ENCODE results near the gene CACNA1E. TPM values are rescaled to one million over a fixed set of nuclear protein-coding genes. Genes with fewer than 3 reads are reported as not detected.

The CACNA1E gene
- total RNA-seq, 2 experiments from 2014 or later: not detected

DNA sequence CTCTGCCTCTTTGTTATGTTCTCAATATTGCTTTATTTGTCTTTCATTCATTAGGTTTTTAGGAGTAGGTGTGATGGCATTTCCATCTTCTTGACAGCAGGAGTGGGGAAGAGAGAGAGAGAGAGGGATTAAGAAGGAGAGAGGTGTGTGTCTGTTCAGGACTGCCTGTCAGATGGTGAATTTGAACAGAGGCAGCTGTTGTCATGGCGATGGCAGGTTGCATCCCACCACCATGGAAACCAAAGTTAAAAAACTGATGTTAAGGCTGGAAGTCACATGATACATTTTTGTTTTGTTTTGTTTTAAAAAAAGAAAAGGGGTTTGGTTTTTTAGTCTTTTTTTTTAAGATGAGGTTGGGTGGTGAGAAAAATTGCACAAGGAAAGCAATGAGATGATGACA lies 18.3 kb downstream of the CACNA1E start:
- H3K27ac Mint-ChIP-seq: no peak overlapping the region
- DNase-seq (no peak), ATAC-seq (no peak)
- ChIA-PET CTCF (interaction anchor here (1.1 kb wide), 1 partner anchor 8 kb away, joined by 3 read pairs; no protein-coding TSS in a partner anchor), POLR2A (no interaction called here)
- no peak overlapping the region for H3K4me3 Mint-ChIP-seq
- no peaks in the 10 kb centered on the region for H3K9me3 Mint-ChIP-seq (ENCODE audit: low read depth)
- peaks cover 4% of the 10 kb centered on the region for H3K27me3 Mint-ChIP-seq
- H3K4me1 Mint-ChIP-seq: peaks cover 2% of the 10 kb centered on the region
- intact Hi-C loops (cut with DNase I, micrococcal nuclease): no loop called here
- no peaks in the 10 kb centered on the region for H3K36me3 Mint-ChIP-seq (ENCODE audit: low read depth)

DNA sequence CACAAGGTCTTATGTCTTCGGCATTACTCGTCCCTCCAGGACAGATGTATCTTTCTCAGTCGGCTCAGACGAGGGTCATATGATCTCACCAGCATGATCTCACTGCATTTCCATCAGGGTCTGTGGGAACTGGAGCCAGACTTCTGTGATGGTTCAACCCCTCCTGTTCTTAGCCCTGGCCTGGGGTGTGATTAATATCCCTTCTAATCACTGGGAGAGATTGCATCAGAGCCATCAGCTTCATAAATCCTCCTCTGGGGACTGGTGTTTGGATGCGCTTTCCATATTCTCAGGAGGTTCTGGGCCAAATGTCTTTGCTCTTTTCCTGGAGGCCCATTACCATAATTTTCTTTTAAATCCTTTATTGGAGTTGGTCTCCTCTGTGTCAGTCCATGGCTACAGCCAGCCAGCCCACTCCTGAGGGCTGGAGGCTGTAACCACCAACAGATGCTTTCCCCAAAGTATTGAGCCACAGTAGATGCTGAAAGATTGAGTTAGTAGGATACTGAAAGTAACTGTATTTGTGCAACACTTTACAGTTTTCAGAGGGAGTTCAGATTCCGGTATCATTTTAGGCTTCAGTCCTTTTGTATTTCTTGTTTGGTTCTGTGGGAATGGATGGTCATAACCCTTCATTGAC lies 20.0 kb downstream of the CACNA1E start:
- ATAC-seq (no peak), DNase-seq (no peak)
- intact Hi-C loops (cut with DNase I, micrococcal nuclease): no loop called here
- H3K4me1 Mint-ChIP-seq: peaks cover 2% of the 10 kb centered on the region
- H3K9me3 Mint-ChIP-seq (ENCODE audit: low read depth): no peaks in the 10 kb centered on the region
- CTCF ChIA-PET: interaction anchor here (1.0 to 1.9 kb wide), 4 partner anchors 10 to 37 kb away, joined by 3 to 4 read pairs (median 4); no protein-coding TSS in a partner anchor
- POLR2A ChIA-PET: interaction anchor here (0.6 kb wide), 1 partner anchor 12 kb away, joined by 3 read pairs; no protein-coding TSS in a partner anchor
- no peaks in the 10 kb centered on the region for H3K36me3 Mint-ChIP-seq (ENCODE audit: low read depth)
- H3K4me3 Mint-ChIP-seq: no peak overlapping the region
- peaks cover 4% of the 10 kb centered on the region for H3K27me3 Mint-ChIP-seq
- H3K27ac Mint-ChIP-seq: no peak overlapping the region

DNA sequence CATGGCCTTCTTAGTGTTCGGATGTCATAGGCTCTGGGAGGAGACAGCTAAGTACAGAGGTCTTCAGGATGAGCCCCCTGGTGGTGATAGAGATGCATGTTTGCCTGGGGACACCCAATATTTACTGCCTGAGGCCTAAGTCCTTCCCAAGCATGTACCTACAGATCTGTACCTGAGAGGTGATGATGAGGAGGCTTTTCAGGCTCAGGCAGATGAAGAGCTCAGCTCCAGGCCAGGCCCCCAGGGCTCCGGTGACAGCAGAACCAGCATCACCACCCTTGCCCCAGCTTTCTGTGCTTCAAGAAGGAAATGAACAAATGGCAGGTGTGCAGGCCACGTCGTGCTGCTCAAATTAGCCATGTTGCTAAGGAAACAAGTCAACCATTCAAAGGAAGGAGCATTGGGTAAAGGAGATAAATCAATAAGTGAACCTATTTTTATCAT lies 21.1 kb downstream of the CACNA1E start:
- Mint-ChIP-seq H3K27ac (no peak overlapping the region), H3K9me3 (ENCODE audit: low read depth) (no peaks in the 10 kb centered on the region), H3K4me1 (peaks cover 2% of the 10 kb centered on the region)

DNA sequence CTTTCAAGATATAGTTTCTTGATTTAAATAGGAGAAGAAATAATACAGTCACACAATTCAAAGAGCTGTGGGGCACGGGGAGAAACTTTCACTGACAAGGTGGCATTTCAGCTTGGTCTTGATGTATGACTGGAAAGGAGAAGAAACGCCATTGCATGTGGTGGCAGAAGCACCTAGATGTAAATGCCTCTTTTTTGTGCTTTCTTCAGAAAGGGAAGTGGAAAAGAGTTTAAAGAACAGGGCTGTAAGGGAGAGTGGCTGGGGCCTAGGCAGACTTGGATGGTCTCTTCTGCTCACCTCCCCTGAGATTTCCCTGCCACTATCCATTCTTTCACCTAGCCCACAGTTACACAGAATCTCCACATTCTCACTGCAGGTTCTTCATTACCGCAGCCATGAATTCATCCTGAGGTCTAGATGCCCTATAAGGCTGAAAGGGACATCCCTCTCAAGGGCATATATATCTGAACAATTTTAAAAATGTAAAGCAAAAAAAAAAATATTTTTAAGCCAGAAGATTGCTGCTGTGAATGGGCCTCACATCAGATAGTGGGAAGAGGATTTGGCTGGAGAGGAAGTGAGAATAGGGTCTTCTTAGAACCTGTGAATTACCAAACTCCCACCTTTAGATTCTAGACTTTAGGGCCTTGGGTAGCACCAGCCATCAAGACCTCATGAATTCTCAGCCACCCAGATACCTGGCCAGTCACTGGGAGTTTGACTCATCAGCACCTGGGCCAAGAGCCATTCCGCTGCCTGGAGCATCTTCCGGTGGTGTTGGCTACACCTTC lies 23.4 kb downstream of the CACNA1E start:
- Mint-ChIP-seq H3K4me1 (peaks cover 2% of the 10 kb centered on the region), H3K9me3 (ENCODE audit: low read depth) (no peaks in the 10 kb centered on the region), H3K27ac (no peak overlapping the region), H3K27me3 (peaks cover 8% of the 10 kb centered on the region), H3K4me3 (no peak overlapping the region), H3K36me3 (ENCODE audit: low read depth) (no peaks in the 10 kb centered on the region)
- POLR2A ChIA-PET: no interaction called here
- ATAC-seq (no peak), DNase-seq (no peak)
- CTCF ChIA-PET: no interaction called here
- intact Hi-C loops (cut with DNase I, micrococcal nuclease): no loop called here

More for the DNA sequence above, 21.1 kb downstream of the CACNA1E start:
- Mint-ChIP-seq H3K36me3 (ENCODE audit: low read depth) (no peaks in the 10 kb centered on the region), H3K4me3 (no peak overlapping the region), H3K27me3 (peaks cover 4% of the 10 kb centered on the region)
- DNase-seq (peak; percentile 31), ATAC-seq (no peak)
- intact Hi-C loops (cut with DNase I, micrococcal nuclease): no loop called here
- ChIA-PET CTCF (interaction anchor here (0.8 to 1.9 kb wide), 5 partner anchors 11 to 38 kb away, joined by 3 to 4 read pairs (median 3); no protein-coding TSS in a partner anchor), POLR2A (no interaction called here)

DNA sequence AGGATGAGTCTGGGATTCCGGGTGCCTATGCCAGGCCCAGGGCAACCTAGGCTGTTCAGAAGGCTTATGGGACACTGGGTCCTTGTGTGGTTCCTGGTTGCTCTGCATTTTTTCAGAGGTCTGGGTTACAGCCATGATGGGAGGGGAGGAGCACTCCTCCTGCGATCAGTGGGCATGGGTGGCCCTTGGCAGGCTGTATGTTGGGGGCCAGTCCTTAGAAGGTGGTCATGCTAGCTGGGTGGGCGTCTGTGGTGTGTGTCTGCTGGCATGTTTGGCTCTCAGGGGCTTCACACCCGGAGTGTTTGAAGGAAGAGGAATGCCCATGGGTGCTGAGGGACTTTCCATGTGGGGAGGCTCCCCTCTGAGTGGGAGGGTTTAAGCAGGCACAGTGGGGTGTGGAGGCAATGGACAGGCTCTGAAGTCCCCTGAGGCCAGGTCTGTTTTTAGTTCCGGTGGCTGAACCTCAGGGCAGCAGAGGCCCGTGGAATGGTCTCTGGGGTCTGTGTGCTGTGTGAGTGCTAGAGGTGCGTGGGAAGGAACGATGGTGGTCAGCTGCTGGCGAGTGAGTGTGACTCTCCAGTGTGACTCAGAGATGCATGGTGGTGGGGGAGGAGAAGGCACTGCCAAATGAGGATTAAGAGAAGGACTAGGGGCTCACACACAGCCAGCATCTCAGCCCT lies 25.3 kb downstream of the CACNA1E start:
- intact Hi-C loops (cut with DNase I, micrococcal nuclease): no loop called here
- H3K9me3 Mint-ChIP-seq (ENCODE audit: low read depth): no peaks in the 10 kb centered on the region
- peaks cover 8% of the 10 kb centered on the region for H3K27me3 Mint-ChIP-seq
- H3K4me1 Mint-ChIP-seq: peaks cover 2% of the 10 kb centered on the region
- no peak for ATAC-seq
- no peaks in the 10 kb centered on the region for H3K36me3 Mint-ChIP-seq (ENCODE audit: low read depth)
- H3K27ac Mint-ChIP-seq: no peak overlapping the region
- ChIA-PET CTCF (interaction anchor here (0.8 kb wide), 1 partner anchor 8 kb away, joined by 3 read pairs; no protein-coding TSS in a partner anchor), POLR2A (no interaction called here)
- DNase-seq: no peak
- H3K4me3 Mint-ChIP-seq: no peak overlapping the region

DNA sequence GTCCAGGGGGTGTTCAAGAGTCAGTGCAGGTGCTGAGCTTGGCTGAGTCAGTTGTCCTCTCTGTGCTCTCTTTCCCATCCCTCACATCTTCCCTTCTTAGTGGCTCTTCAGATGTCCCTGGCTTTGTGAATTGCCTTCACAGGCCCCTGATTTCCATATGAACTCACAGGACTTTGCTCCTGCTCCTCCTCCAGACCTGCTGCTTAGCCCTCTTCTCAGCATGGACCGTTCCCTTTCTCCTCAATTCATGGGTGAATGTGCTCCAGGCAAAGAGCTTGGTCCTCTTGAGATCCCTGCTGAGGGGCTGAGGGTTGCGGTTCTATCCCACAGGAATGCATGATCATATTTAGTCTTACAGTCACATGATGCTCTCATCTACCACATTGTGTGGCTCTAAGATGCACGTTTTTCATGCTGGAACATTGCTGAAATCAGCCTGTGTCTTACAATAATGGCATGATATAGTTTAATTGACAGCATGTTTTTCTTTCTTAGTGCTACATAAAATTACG lies 30.5 kb downstream of the CACNA1E start:
- ChIA-PET POLR2A (no interaction called here), CTCF (no interaction called here)
- H3K4me3 Mint-ChIP-seq: no peak overlapping the region
- intact Hi-C loops (cut with DNase I, micrococcal nuclease): no loop called here
- H3K27ac Mint-ChIP-seq: no peak overlapping the region
- no peaks in the 10 kb centered on the region for H3K36me3 Mint-ChIP-seq (ENCODE audit: low read depth)
- no peak for ATAC-seq
- no peaks in the 10 kb centered on the region for H3K9me3 Mint-ChIP-seq (ENCODE audit: low read depth)
- peaks cover 13% of the 10 kb centered on the region for H3K27me3 Mint-ChIP-seq
- DNase-seq: no peak
- no peaks in the 10 kb centered on the region for H3K4me1 Mint-ChIP-seq

DNA sequence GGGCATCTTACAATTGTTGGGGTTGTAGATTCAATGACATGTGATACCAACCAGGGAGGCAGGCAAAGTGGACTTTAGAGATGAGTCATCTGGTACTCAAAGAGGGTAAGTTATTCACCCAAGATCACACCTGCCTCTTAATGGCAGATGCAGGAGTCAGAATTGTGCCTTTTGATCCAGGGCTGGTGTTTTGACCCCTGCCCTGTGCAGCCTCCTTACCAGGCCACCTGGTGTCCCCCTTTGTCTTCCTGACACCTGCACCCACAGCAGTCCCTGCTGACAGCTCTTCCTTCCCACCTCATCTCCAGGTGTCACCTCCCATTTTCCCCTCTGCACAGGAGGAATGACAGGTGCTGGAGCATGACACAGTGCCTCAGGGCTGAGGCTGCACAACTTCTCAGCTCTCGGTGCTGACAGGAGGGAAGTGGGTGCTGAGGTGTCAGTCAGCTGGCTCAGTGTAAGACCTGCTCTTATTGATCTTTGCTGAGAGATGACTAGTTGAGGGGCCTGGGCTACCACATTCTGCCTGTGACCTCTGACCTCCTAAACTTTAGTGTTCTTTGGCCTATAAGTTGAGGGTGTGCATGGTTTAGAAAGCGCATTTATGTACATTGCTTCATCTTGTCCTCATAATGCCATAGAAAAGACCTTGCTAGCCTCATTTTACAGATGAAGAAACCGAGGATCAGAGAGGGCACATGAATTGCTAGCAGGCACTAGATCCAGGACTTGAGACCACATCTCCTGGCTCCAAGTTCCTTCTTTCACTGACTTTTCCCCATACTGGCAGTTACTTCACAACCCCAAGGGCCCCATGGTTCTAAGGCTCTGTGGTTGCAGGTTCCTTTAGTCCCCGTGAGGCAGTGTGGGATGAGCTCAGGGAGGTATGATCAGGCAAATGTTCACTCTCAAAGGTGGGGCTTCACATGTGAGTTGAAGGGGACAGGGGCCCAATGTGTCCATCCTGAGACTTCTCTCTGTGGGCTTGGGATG lies 31.3 kb downstream of the CACNA1E start:
- Mint-ChIP-seq H3K27ac (no peak overlapping the region), H3K27me3 (peaks cover 17% of the 10 kb centered on the region), H3K36me3 (ENCODE audit: low read depth) (no peaks in the 10 kb centered on the region), H3K9me3 (ENCODE audit: low read depth) (no peaks in the 10 kb centered on the region), H3K4me3 (no peak overlapping the region), H3K4me1 (no peaks in the 10 kb centered on the region)
- CTCF ChIA-PET: no interaction called here
- POLR2A ChIA-PET: no interaction called here
- intact Hi-C loops (cut with DNase I, micrococcal nuclease): no loop called here
- peak; percentile 49 for ATAC-seq
- DNase-seq: no peak

DNA sequence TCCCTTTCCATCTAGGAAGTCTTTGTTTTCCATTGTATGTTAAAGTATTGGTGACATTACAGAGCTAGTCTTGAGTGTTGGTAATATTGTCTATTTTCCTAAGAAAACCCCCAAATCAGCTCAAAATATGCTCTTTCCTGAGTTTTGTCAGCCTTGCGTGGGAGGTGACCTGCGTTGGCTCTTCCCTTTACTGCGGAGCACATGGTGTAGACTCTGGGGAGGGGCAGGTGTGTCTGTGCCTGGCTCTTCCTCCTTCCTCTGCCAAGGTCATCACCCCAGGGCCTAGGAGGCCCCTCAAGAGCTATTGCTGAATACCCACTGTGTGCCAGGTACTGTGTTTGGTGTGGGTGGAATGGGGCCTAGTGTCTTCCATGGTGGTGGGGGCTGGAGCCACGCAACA lies 33.4 kb downstream of the CACNA1E start:
- Mint-ChIP-seq H3K4me3 (no peak overlapping the region), H3K4me1 (no peaks in the 10 kb centered on the region), H3K27me3 (peaks cover 13% of the 10 kb centered on the region), H3K9me3 (ENCODE audit: low read depth) (no peaks in the 10 kb centered on the region), H3K27ac (no peak overlapping the region), H3K36me3 (ENCODE audit: low read depth) (no peaks in the 10 kb centered on the region)
- DNase-seq (no peak), ATAC-seq (no peak)
- intact Hi-C loops (cut with DNase I, micrococcal nuclease): no loop called here
- CTCF ChIA-PET: interaction anchor here (0.6 kb wide), 1 partner anchor 323 kb away, joined by 3 read pairs; no protein-coding TSS in a partner anchor
- POLR2A ChIA-PET: no interaction called here

DNA sequence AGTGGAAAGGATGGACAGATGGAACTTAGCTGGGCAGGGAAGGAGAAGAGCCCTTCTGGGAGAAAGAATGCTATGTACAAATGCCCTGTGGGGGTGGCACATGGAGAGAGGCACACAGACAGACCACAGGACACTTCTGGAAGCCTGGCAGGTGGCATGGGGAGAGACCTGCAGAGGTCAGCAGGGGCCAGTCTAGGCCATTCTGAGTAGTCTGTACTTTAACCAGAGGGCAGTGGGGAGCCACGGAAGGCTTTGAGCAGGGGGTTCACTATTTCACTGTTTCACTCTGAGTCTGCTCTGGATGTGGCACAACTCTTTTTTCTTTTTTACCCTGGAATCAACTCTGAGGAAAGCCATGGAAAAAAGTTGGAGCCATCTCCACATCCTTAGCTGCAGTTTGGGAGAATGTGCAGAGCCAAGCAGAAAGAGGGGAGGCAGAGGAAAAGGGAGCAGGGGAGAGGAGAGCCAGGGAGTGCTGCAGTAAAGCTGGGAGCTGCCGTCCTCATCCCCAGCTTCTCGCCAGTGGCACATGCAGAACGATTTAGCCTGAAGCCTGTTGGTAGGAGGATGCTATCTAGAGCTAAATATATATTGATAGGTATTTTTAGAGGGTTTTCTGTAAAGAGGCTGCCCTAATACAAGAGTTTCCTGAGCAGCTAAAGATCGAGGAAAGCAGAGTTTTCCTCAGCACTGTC lies 34.0 kb downstream of the CACNA1E start:
- Mint-ChIP-seq H3K4me3 (no peak overlapping the region), H3K9me3 (ENCODE audit: low read depth) (no peaks in the 10 kb centered on the region), H3K27me3 (peaks cover 12% of the 10 kb centered on the region), H3K36me3 (ENCODE audit: low read depth) (no peaks in the 10 kb centered on the region), H3K4me1 (no peaks in the 10 kb centered on the region), H3K27ac (no peak overlapping the region)
- ChIA-PET POLR2A (no interaction called here), CTCF (no interaction called here)
- intact Hi-C loops (cut with DNase I, micrococcal nuclease): no loop called here
- DNase-seq (no peak), ATAC-seq (no peak)

DNA sequence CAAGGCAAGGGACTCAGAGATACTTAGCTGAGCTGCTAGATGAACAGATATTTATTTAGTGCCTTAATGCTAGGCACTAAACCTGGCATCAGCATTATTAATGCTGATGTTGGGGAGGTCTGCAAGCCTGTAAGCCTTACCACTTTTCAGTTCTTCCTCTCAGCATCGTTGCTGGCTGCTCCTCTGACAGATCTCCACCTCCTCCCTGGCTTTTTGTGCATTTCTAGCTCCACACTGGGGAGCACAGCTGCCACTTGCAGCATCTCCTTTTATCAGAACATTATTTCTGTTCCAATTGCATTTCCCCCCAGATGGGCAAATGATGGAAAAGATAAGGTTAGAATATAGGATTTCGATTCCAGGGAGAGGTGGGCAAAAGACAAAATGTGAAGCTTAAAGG lies 34.8 kb downstream of the CACNA1E start:
- no peak overlapping the region for H3K27ac Mint-ChIP-seq
- H3K27me3 Mint-ChIP-seq: peaks cover 15% of the 10 kb centered on the region
- intact Hi-C loops (cut with DNase I, micrococcal nuclease): no loop called here
- no peak for DNase-seq
- ChIA-PET CTCF (interaction anchor here (0.8 kb wide), 1 partner anchor 14 kb away, joined by 3 read pairs; no protein-coding TSS in a partner anchor), POLR2A (no interaction called here)
- H3K4me1 Mint-ChIP-seq: no peaks in the 10 kb centered on the region
- no peaks in the 10 kb centered on the region for H3K36me3 Mint-ChIP-seq (ENCODE audit: low read depth)
- no peaks in the 10 kb centered on the region for H3K9me3 Mint-ChIP-seq (ENCODE audit: low read depth)
- H3K4me3 Mint-ChIP-seq: no peak overlapping the region
- no peak for ATAC-seq
